ENCODE results near the gene GSC.

The GSC gene

DNA sequence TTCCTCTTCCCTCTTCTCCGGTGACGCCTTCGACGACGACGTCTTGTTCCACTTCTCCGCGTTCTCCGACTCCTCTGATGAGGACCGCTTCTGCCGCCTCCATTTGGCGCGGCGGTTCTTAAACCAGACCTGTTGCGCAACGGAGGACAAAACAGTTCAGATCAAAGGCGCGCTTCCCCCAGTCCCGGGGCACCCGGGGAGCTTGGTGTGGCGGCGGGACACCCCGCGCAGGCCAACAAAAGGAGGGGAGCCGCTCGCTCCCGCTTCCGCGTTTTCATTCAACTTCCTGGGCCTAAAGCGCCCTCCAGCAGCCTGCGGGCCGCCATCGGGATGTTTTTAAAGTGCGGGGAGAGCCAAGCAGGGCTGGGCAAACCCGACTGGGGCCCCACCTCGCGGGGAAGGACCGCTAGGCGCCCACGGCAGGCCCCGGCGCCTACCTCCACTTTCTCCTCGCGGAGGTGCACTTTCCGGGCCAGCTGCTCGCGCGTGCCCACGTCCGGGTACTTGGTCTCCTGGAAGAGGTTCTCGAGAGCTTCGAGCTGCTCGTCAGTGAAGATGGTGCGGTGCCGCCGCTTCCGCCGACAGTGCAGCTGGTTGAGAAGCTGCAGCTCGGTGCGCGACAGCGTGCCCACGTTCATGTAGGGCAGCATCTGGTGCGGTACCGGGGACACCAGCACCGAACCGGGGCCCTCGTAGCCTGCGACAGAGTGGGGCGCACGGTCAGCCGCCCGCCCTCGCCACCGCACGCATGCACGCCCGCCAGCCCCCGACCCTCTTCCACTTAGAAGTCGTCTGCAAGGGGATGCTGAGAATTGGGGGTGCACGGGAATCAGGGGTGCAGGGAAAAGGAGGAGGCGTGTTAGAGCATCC is 1.2 kb downstream of the GSC start:
- no peaks in the 10 kb centered on the region for H3K9me3 ChIP-seq (ENCODE audit: control insufficient read depth, low read length)
- H2BK120ac ChIP-seq (ENCODE audit: low read depth, low read length): no peak overlapping the region
- no peak overlapping the region for H3K27ac ChIP-seq (ENCODE audit: low read length, poor library complexity, severe bottlenecking)
- H2BK12ac ChIP-seq (ENCODE audit: low read length in 2 of 2): no peak overlapping the region
- WGBS: 3% methylated on average over 62 of the region's 82 CpGs
- H2BK5ac ChIP-seq (ENCODE audit: low read depth, low read length, poor library complexity, severe bottlenecking): no peak overlapping the region
- peaks cover 0 to 22% of the 10 kb centered on the region in 2 experiments for H3K36me3 ChIP-seq (ENCODE audit: control insufficient read depth in 1 of 2, insufficient read depth in 2 of 2, low read depth in 1 of 2, low read length in 2 of 2)
- DNase-seq: no peak
- H3K4ac ChIP-seq (ENCODE audit: low read depth in 1 of 2, low read length in 2 of 2): no peak overlapping the region
- H3K4me1 ChIP-seq (ENCODE audit: control insufficient read depth, insufficient read depth, low read depth, low read length): peaks cover 29% of the 10 kb centered on the region
- peak overlapping the region; percentile 89 for H3K4me2 ChIP-seq (ENCODE audit: low read length, poor library complexity, severe bottlenecking)
- H2AFZ ChIP-seq (ENCODE audit: low read depth, low read length): no peak overlapping the region
- H4K8ac ChIP-seq (ENCODE audit: low read length): no peak overlapping the region
- H2AK5ac ChIP-seq (ENCODE audit: low read length, severe bottlenecking): no peak overlapping the region
- H2BK15ac ChIP-seq (ENCODE audit: low read depth, poor library complexity, severe bottlenecking): no peak overlapping the region
- H3K79me1 ChIP-seq (replicated peaks; ENCODE audit: low read length, poor library complexity, severe bottlenecking): no peaks in the 10 kb centered on the region
- peaks cover 11 to 92% of the 10 kb centered on the region in 2 experiments for H3K27me3 ChIP-seq (ENCODE audit: control insufficient read depth in 1 of 2, insufficient read depth in 1 of 2, low read length in 2 of 2)
- no peak overlapping the region for H3K23ac ChIP-seq (ENCODE audit: low read length in 2 of 2)
- peak overlapping the region in 1 of 2 experiments; percentile 87 for H3K4me3 ChIP-seq (ENCODE audit: insufficient read depth in 1 of 2, low read depth in 1 of 2, low read length in 2 of 2)
- no peak overlapping the region for H3K18ac ChIP-seq (ENCODE audit: low read depth in 1 of 2, low read length in 2 of 2)
- H3K9ac ChIP-seq (ENCODE audit: low read length): peak overlapping the region; percentile 93
- H4K91ac ChIP-seq (ENCODE audit: low read length): no peak overlapping the region
- H3K14ac ChIP-seq (ENCODE audit: low read length in 2 of 2): no peak overlapping the region

DNA sequence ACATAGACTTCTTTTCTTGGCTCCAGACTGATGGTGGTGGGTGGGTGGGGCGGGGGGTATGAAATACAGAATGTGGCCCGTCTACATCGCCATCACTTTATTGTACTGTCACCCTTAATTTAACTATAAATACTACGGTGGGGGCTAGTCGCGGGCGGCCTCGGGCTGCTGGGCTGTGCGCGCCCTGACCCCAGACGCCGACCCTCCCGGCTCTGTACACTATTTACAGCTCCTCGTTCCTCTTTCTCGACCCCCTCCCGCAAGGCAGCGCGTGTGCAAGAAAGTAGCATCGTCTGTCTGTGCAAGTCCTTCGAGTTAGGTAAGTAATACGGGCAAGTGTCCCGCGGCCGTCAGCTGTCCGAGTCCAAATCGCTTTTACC is 1.8 kb downstream of the GSC start:
- WGBS: 11% methylated on average over 25 of the region's 26 CpGs
- Histone ChIP-seq H4K8ac (ENCODE audit: low read length) (no peak overlapping the region), H2BK5ac (ENCODE audit: low read depth, low read length, poor library complexity, severe bottlenecking) (no peak overlapping the region), H2BK120ac (ENCODE audit: low read depth, low read length) (no peak overlapping the region), H3K9me3 (ENCODE audit: control insufficient read depth, low read length) (no peaks in the 10 kb centered on the region), H3K27ac (ENCODE audit: low read length, poor library complexity, severe bottlenecking) (no peak overlapping the region), H3K4me1 (ENCODE audit: control insufficient read depth, insufficient read depth, low read depth, low read length) (peaks cover 28% of the 10 kb centered on the region), H3K36me3 (ENCODE audit: control insufficient read depth in 1 of 2, insufficient read depth in 2 of 2, low read depth in 1 of 2, low read length in 2 of 2) (peaks cover 0 to 22% of the 10 kb centered on the region in 2 experiments), H2BK15ac (ENCODE audit: low read depth, poor library complexity, severe bottlenecking) (no peak overlapping the region), H3K4me2 (ENCODE audit: low read length, poor library complexity, severe bottlenecking) (no peak overlapping the region), H3K4me3 (ENCODE audit: insufficient read depth in 1 of 2, low read depth in 1 of 2, low read length in 2 of 2) (peak overlapping the region in 1 of 2 experiments; percentile 87), H3K14ac (ENCODE audit: low read length in 2 of 2) (no peak overlapping the region), H3K9ac (ENCODE audit: low read length) (peak overlapping the region; percentile 93), H2AK5ac (ENCODE audit: low read length, severe bottlenecking) (no peak overlapping the region), H2BK12ac (ENCODE audit: low read length in 2 of 2) (no peak overlapping the region), H2AFZ (ENCODE audit: low read depth, low read length) (no peak overlapping the region), H3K18ac (ENCODE audit: low read depth in 1 of 2, low read length in 2 of 2) (no peak overlapping the region), H3K79me1 (replicated peaks; ENCODE audit: low read length, poor library complexity, severe bottlenecking) (no peaks in the 10 kb centered on the region), H3K27me3 (ENCODE audit: control insufficient read depth in 1 of 2, insufficient read depth in 1 of 2, low read length in 2 of 2) (peaks cover 6 to 92% of the 10 kb centered on the region in 2 experiments), H3K23ac (ENCODE audit: low read length in 2 of 2) (no peak overlapping the region), H3K4ac (ENCODE audit: low read depth in 1 of 2, low read length in 2 of 2) (no peak overlapping the region), H4K91ac (ENCODE audit: low read length) (no peak overlapping the region)
- no peak for DNase-seq

GRCh38 chr14:94767321-94767878 is 2.5 kb downstream of the GSC start:
- Histone ChIP-seq H3K36me3 (ENCODE audit: control insufficient read depth in 1 of 2, insufficient read depth in 2 of 2, low read depth in 1 of 2, low read length in 2 of 2) (peaks cover 0 to 22% of the 10 kb centered on the region in 2 experiments), H3K9me3 (ENCODE audit: control insufficient read depth, low read length) (no peaks in the 10 kb centered on the region), H4K91ac (ENCODE audit: low read length) (no peak overlapping the region), H3K9ac (ENCODE audit: low read length) (no peak overlapping the region), H3K14ac (ENCODE audit: low read length in 2 of 2) (no peak overlapping the region), H2BK5ac (ENCODE audit: low read depth, low read length, poor library complexity, severe bottlenecking) (no peak overlapping the region), H2BK15ac (ENCODE audit: low read depth, poor library complexity, severe bottlenecking) (no peak overlapping the region), H2BK12ac (ENCODE audit: low read length in 2 of 2) (no peak overlapping the region), H3K4me1 (ENCODE audit: control insufficient read depth, insufficient read depth, low read depth, low read length) (peaks cover 24% of the 10 kb centered on the region), H2AK5ac (ENCODE audit: low read length, severe bottlenecking) (no peak overlapping the region), H2AFZ (ENCODE audit: low read depth, low read length) (no peak overlapping the region), H3K18ac (ENCODE audit: low read depth in 1 of 2, low read length in 2 of 2) (no peak overlapping the region), H3K4me2 (ENCODE audit: low read length, poor library complexity, severe bottlenecking) (no peak overlapping the region), H3K27me3 (ENCODE audit: control insufficient read depth in 1 of 2, insufficient read depth in 1 of 2, low read length in 2 of 2) (peaks cover 0 to 90% of the 10 kb centered on the region in 2 experiments), H2BK120ac (ENCODE audit: low read depth, low read length) (no peak overlapping the region), H3K23ac (ENCODE audit: low read length in 2 of 2) (no peak overlapping the region), H3K79me1 (replicated peaks; ENCODE audit: low read length, poor library complexity, severe bottlenecking) (no peaks in the 10 kb centered on the region), H3K4ac (ENCODE audit: low read depth in 1 of 2, low read length in 2 of 2) (no peak overlapping the region), H3K27ac (ENCODE audit: low read length, poor library complexity, severe bottlenecking) (no peak overlapping the region), H3K4me3 (ENCODE audit: insufficient read depth in 1 of 2, low read depth in 1 of 2, low read length in 2 of 2) (no peak overlapping the region), H4K8ac (ENCODE audit: low read length) (no peak overlapping the region)
- 19% methylated on average over 27 of the region's 27 CpGs for WGBS
- DNase-seq: no peak

- H3K79me1 ChIP-seq (replicated peaks; ENCODE audit: low read length, poor library complexity, severe bottlenecking): no peaks in the 10 kb centered on the region
- no peak overlapping the region for H2BK12ac ChIP-seq (ENCODE audit: low read length in 2 of 2)
- H2BK5ac ChIP-seq (ENCODE audit: low read depth, low read length, poor library complexity, severe bottlenecking): no peak overlapping the region
- H4K8ac ChIP-seq (ENCODE audit: low read length): no peak overlapping the region
- no peak overlapping the region for H3K9ac ChIP-seq (ENCODE audit: low read length)
- H2AFZ ChIP-seq (ENCODE audit: low read depth, low read length): no peak overlapping the region
- WGBS: 89% methylated on average over 7 of the region's 7 CpGs
- DNase-seq: no peak
- peaks cover 0 to 22% of the 10 kb centered on the region in 2 experiments for H3K36me3 ChIP-seq (ENCODE audit: control insufficient read depth in 1 of 2, insufficient read depth in 2 of 2, low read depth in 1 of 2, low read length in 2 of 2)
- no peak overlapping the region for H2AK5ac ChIP-seq (ENCODE audit: low read length, severe bottlenecking)
- H3K4me3 ChIP-seq (ENCODE audit: insufficient read depth in 1 of 2, low read depth in 1 of 2, low read length in 2 of 2): no peak overlapping the region
- no peak overlapping the region for H3K4ac ChIP-seq (ENCODE audit: low read depth in 1 of 2, low read length in 2 of 2)
- no peaks in the 10 kb centered on the region for H3K9me3 ChIP-seq (ENCODE audit: control insufficient read depth, low read length)
- no peak overlapping the region for H2BK120ac ChIP-seq (ENCODE audit: low read depth, low read length)
- H3K4me2 ChIP-seq (ENCODE audit: low read length, poor library complexity, severe bottlenecking): no peak overlapping the region
- peaks cover 0 to 80% of the 10 kb centered on the region in 2 experiments for H3K27me3 ChIP-seq (ENCODE audit: control insufficient read depth in 1 of 2, insufficient read depth in 1 of 2, low read length in 2 of 2)
- peaks cover 14% of the 10 kb centered on the region for H3K4me1 ChIP-seq (ENCODE audit: control insufficient read depth, insufficient read depth, low read depth, low read length)
- H2BK15ac ChIP-seq (ENCODE audit: low read depth, poor library complexity, severe bottlenecking): no peak overlapping the region
- H3K14ac ChIP-seq (ENCODE audit: low read length in 2 of 2): no peak overlapping the region
- H3K27ac ChIP-seq (ENCODE audit: low read length, poor library complexity, severe bottlenecking): no peak overlapping the region
- H4K91ac ChIP-seq (ENCODE audit: low read length): no peak overlapping the region
- H3K23ac ChIP-seq (ENCODE audit: low read length in 2 of 2): no peak overlapping the region
- no peak overlapping the region for H3K18ac ChIP-seq (ENCODE audit: low read depth in 1 of 2, low read length in 2 of 2)
Measured at GRCh38 chr14:94764573-94764972, 5.3 kb downstream of the GSC start.
